ENCODE measurements around the gene POLR3F. TPM values are rescaled to one million over a fixed set of nuclear protein-coding genes. Genes with fewer than 3 reads are reported as not detected.

POLR3F gene
- 21.7 TPM for polyA plus RNA-seq (2013, experiment 1 of 4)
- 20.4 TPM for polyA plus RNA-seq (2013, experiment 2 of 4)
- 16.2 TPM for polyA plus RNA-seq (2013, experiment 3 of 4)
- polyA plus RNA-seq (2013, experiment 4 of 4) = 16.8 TPM

DNA sequence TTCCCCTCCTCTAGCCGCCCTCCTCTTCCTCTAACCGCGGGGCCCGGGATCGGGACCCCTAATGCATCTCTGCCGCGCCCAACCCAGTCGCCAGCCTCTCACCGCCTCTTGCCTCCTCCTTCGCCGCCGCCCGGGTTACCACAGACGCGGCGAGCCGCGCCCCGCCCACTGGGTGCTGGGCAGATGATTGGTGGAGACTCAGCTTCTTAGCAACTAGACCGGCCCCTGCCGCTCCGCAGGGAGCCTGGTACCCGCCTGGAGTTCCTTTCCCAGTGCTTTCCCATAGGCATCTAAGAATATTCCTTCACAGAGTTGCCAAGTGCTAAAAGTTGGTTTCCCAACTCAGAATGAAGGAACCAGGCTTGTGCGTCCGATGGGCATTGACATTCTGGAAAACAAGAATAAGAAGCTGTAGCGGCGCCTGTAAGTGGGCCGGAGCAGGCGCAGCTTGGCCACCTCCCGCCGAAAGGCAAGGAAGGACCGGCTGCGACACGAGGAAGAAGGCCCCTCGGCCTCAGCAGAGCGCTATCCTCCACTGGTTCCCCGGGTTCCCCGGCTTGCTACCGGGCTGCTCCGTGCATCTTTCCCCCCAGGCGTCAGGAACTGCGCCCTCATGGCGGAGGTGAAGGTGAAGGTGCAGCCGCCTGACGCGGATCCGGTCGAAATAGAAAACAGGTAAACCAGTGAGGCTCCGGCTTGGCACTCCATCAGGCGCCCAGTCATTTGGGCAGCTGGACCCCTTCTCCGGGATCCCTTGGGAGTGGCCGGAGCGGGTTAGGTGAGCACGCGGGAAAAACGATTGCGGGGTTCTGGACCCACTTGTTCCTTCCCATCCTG lies at the start of gene POLR3F, which contains the start of gene DZANK1:
POLR3F (plus strand) TSS at position 497 of the 837 bp plus-strand sequence; CDS start at position 614, 117 bp downstream.
DZANK1 (minus strand) TSS at position 137 of the 837 bp plus-strand sequence. CDS start 1,672 bp downstream, outside the sequence.
- H3K4me3 ChIP-seq (ENCODE audit: insufficient read depth, low read depth, low read length) = peak within 1 kb of the TSS; percentile 100
- no peaks in the 10 kb centered on the region for H3K9me3 ChIP-seq (ENCODE audit: control insufficient read depth, low read length)
- no peaks in the 10 kb centered on the region for H3K27me3 ChIP-seq (ENCODE audit: control insufficient read depth, insufficient read depth, low read length, poor library complexity, severe bottlenecking)
- H3K4me1 ChIP-seq (ENCODE audit: control insufficient read depth, insufficient read depth, low read length) = peaks cover 4% of the 10 kb centered on the region
- H3K36me3 ChIP-seq (ENCODE audit: control insufficient read depth, insufficient read depth, low read length) = peaks cover 4% of the 10 kb centered on the region
- WGBS, 2 experiments = 0% methylated on average over 57 of the region's 57 CpGs
- H3K27ac ChIP-seq (ENCODE audit: insufficient read depth, low read depth, low read length, poor library complexity, severe bottlenecking) = peak within 1 kb of the TSS; percentile 100

DNA sequence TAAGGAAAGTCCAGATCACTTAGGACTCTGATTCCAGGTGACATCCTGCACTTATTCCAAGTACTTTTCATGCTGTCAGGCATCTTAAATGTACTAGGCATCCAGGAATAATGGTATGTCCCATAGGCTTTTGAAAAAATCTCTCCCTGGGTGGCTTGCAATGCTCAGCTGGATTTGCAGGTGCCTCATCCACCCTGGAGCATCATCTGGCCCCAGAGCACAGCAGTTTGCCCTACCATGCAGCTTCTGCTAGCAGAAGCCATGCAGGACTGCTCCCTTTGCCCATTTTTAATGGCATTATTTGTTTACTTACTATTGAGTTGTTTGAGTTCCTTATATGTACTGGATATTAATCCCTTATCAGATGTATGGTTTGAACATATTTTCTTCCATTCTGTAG lies 45.6 kb upstream of the POLR3F start:
- H3K9me3 ChIP-seq (ENCODE audit: control insufficient read depth, low read length) = no peaks in the 10 kb centered on the region
- no peaks in the 10 kb centered on the region for H3K4me1 ChIP-seq (ENCODE audit: control insufficient read depth, insufficient read depth, low read length)
- no peak overlapping the region for H3K27ac ChIP-seq (ENCODE audit: insufficient read depth, low read depth, low read length, poor library complexity, severe bottlenecking)
- no peaks in the 10 kb centered on the region for H3K36me3 ChIP-seq (ENCODE audit: control insufficient read depth, insufficient read depth, low read length)
- H3K27me3 ChIP-seq (ENCODE audit: control insufficient read depth, insufficient read depth, low read length, poor library complexity, severe bottlenecking) = no peaks in the 10 kb centered on the region
- no peak overlapping the region for H3K4me3 ChIP-seq (ENCODE audit: insufficient read depth, low read depth, low read length)

GRCh38 chr20:18427214-18427613 lies 40.0 kb upstream of the POLR3F start:
- H3K27ac ChIP-seq (ENCODE audit: insufficient read depth, low read depth, low read length, poor library complexity, severe bottlenecking) = no peak overlapping the region
- no peaks in the 10 kb centered on the region for H3K9me3 ChIP-seq (ENCODE audit: control insufficient read depth, low read length)
- no peaks in the 10 kb centered on the region for H3K36me3 ChIP-seq (ENCODE audit: control insufficient read depth, insufficient read depth, low read length)
- WGBS, 2 experiments = 94 to 98% methylated on average over 2 of the region's 2 CpGs
- H3K27me3 ChIP-seq (ENCODE audit: control insufficient read depth, insufficient read depth, low read length, poor library complexity, severe bottlenecking) = no peaks in the 10 kb centered on the region
- H3K4me3 ChIP-seq (ENCODE audit: insufficient read depth, low read depth, low read length) = no peak overlapping the region
- no peaks in the 10 kb centered on the region for H3K4me1 ChIP-seq (ENCODE audit: control insufficient read depth, insufficient read depth, low read length)

GRCh38 chr20:18428490-18429173 lies 38.6 kb upstream of the POLR3F start:
- no peak overlapping the region for H3K4me3 ChIP-seq (ENCODE audit: insufficient read depth, low read depth, low read length)
- H3K36me3 ChIP-seq (ENCODE audit: control insufficient read depth, insufficient read depth, low read length) = no peaks in the 10 kb centered on the region
- H3K27ac ChIP-seq (ENCODE audit: insufficient read depth, low read depth, low read length, poor library complexity, severe bottlenecking) = no peak overlapping the region
- WGBS, 2 experiments = 94 to 95% methylated on average over 3 of the region's 3 CpGs
- no peaks in the 10 kb centered on the region for H3K27me3 ChIP-seq (ENCODE audit: control insufficient read depth, insufficient read depth, low read length, poor library complexity, severe bottlenecking)
- H3K4me1 ChIP-seq (ENCODE audit: control insufficient read depth, insufficient read depth, low read length) = no peaks in the 10 kb centered on the region
- H3K9me3 ChIP-seq (ENCODE audit: control insufficient read depth, low read length) = no peaks in the 10 kb centered on the region

DNA sequence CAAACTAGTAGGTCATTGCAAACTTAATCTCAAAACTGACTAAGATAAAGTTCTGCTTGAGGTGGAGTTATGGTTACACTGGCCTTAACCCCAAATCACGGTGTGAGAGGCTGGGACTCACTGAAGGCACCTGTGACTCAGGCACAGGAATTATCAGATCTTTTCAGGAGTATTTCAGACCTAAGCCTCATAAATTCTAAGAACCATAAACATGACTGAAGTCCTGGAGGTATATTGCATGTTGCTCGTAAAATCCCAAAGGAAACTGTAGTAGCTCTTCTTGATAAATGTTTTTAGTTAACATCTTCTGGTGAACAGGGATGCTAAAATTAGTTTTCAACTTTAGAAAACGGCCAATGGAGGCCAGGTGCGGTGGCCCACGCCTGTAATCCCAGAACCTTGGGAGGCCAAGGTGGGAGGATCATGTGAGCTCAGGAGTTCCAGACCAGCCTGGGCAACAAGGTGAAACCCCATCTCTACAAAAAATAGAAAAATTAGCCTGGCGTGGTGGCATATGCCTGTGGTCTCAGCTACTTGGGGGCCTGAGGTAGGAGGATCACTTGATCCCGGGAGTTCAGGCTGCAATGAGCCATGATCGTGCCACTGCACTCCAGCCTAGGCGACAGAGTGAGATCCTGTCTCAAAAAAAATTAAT lies 36.9 kb upstream of the POLR3F start:
- H3K27ac ChIP-seq (ENCODE audit: insufficient read depth, low read depth, low read length, poor library complexity, severe bottlenecking) = no peak overlapping the region
- no peaks in the 10 kb centered on the region for H3K27me3 ChIP-seq (ENCODE audit: control insufficient read depth, insufficient read depth, low read length, poor library complexity, severe bottlenecking)
- H3K4me3 ChIP-seq (ENCODE audit: insufficient read depth, low read depth, low read length) = no peak overlapping the region
- H3K4me1 ChIP-seq (ENCODE audit: control insufficient read depth, insufficient read depth, low read length) = no peaks in the 10 kb centered on the region
- H3K9me3 ChIP-seq (ENCODE audit: control insufficient read depth, low read length) = no peaks in the 10 kb centered on the region
- no peaks in the 10 kb centered on the region for H3K36me3 ChIP-seq (ENCODE audit: control insufficient read depth, insufficient read depth, low read length)
- 91 to 95% methylated on average over 8 to 9 of the region's 9 CpGs for WGBS, 2 experiments

DNA sequence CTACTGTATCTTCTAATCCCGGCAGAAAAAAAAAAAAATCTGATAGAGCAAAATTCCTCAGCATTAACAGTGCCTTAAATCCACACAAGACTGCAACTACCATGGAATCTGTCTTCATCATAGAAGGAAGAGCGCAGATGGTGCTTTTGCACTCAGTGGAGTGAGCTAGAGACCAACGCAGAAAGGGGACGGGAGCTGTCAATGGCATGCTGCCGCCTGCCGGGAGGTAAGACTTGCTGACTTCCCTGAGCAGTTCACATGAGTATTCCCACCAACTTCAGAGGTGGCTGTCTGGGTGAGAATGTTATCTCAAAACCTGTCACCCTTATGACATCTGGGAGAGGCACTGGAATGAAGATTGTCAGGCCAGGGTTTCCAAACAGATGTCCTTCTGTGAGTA lies 36.0 kb upstream of the POLR3F start:
- no peaks in the 10 kb centered on the region for H3K27me3 ChIP-seq (ENCODE audit: control insufficient read depth, insufficient read depth, low read length, poor library complexity, severe bottlenecking)
- H3K9me3 ChIP-seq (ENCODE audit: control insufficient read depth, low read length) = no peaks in the 10 kb centered on the region
- no peaks in the 10 kb centered on the region for H3K36me3 ChIP-seq (ENCODE audit: control insufficient read depth, insufficient read depth, low read length)
- no peaks in the 10 kb centered on the region for H3K4me1 ChIP-seq (ENCODE audit: control insufficient read depth, insufficient read depth, low read length)
- 86 to 90% methylated on average over 6 of the region's 6 CpGs for WGBS, 2 experiments
- H3K4me3 ChIP-seq (ENCODE audit: insufficient read depth, low read depth, low read length) = no peak overlapping the region
- no peak overlapping the region for H3K27ac ChIP-seq (ENCODE audit: insufficient read depth, low read depth, low read length, poor library complexity, severe bottlenecking)

GRCh38 chr20:18436847-18437246 lies 30.3 kb upstream of the POLR3F start:
- WGBS, 2 experiments = 94 to 95% methylated on average over 1 of the region's 2 CpGs
- Histone ChIP-seq H3K4me3 (ENCODE audit: insufficient read depth, low read depth, low read length) (no peak overlapping the region), H3K36me3 (ENCODE audit: control insufficient read depth, insufficient read depth, low read length) (no peaks in the 10 kb centered on the region), H3K27ac (ENCODE audit: insufficient read depth, low read depth, low read length, poor library complexity, severe bottlenecking) (no peak overlapping the region), H3K27me3 (ENCODE audit: control insufficient read depth, insufficient read depth, low read length, poor library complexity, severe bottlenecking) (no peaks in the 10 kb centered on the region), H3K4me1 (ENCODE audit: control insufficient read depth, insufficient read depth, low read length) (no peaks in the 10 kb centered on the region), H3K9me3 (ENCODE audit: control insufficient read depth, low read length) (no peaks in the 10 kb centered on the region)

DNA sequence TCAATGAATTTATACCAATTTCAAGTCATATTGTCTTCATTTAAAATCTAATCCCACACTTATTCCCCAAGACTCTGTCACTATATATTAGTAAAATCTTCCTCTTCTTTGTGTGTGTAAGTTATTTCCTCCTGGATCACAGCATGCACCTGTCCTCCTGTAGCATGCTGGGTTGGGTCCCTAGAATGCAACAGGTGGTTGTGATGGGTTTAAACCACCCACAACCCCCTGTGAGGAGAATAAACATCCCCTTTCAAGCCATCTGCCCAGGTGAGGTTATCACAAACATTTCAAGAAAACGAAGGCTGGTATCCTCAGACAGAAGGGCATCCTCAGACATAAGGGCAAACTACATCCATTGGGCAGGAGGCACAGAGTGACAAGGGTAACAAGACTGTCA lies 26.8 kb upstream of the POLR3F start:
- no peaks in the 10 kb centered on the region for H3K27me3 ChIP-seq (ENCODE audit: control insufficient read depth, insufficient read depth, low read length, poor library complexity, severe bottlenecking)
- no peaks in the 10 kb centered on the region for H3K36me3 ChIP-seq (ENCODE audit: control insufficient read depth, insufficient read depth, low read length)
- WGBS, 2 experiments = 0% methylated on average over 1 of the region's 1 CpG
- H3K4me1 ChIP-seq (ENCODE audit: control insufficient read depth, insufficient read depth, low read length) = no peaks in the 10 kb centered on the region
- no peak overlapping the region for H3K27ac ChIP-seq (ENCODE audit: insufficient read depth, low read depth, low read length, poor library complexity, severe bottlenecking)
- H3K4me3 ChIP-seq (ENCODE audit: insufficient read depth, low read depth, low read length) = no peak overlapping the region
- H3K9me3 ChIP-seq (ENCODE audit: control insufficient read depth, low read length) = no peaks in the 10 kb centered on the region

- Histone ChIP-seq H3K27ac (ENCODE audit: insufficient read depth, low read depth, low read length, poor library complexity, severe bottlenecking) (no peak overlapping the region), H3K4me3 (ENCODE audit: insufficient read depth, low read depth, low read length) (no peak overlapping the region), H3K9me3 (ENCODE audit: control insufficient read depth, low read length) (no peaks in the 10 kb centered on the region), H3K4me1 (ENCODE audit: control insufficient read depth, insufficient read depth, low read length) (no peaks in the 10 kb centered on the region), H3K36me3 (ENCODE audit: control insufficient read depth, insufficient read depth, low read length) (no peaks in the 10 kb centered on the region), H3K27me3 (ENCODE audit: control insufficient read depth, insufficient read depth, low read length, poor library complexity, severe bottlenecking) (no peaks in the 10 kb centered on the region)
- 94 to 98% methylated on average over 4 of the region's 4 CpGs for WGBS, 2 experiments
These were observed 23.3 kb upstream of the POLR3F start for GRCh38 chr20:18443886-18444285.

DNA sequence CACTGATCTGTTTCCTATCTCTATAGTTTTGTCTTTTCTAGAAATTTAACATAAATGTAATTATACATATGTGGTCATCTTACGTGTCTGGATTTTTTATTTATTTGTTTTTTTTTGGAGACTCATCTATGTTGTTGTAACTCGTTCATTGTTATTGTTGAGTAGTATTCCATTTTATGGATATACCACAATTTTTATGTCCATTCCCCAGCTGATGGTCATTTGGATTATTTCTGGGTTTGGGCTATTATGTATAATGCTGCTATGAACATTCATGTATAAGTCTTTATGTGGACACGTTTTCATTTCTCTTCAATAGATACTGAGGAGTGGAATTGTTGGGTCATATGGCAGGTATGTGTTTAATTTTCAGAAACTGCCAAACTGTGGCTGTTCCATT lies 10.6 kb upstream of the POLR3F start:
- Histone ChIP-seq H3K36me3 (ENCODE audit: control insufficient read depth, insufficient read depth, low read length) (no peaks in the 10 kb centered on the region), H3K27ac (ENCODE audit: insufficient read depth, low read depth, low read length, poor library complexity, severe bottlenecking) (no peak overlapping the region), H3K4me1 (ENCODE audit: control insufficient read depth, insufficient read depth, low read length) (no peaks in the 10 kb centered on the region), H3K27me3 (ENCODE audit: control insufficient read depth, insufficient read depth, low read length, poor library complexity, severe bottlenecking) (no peaks in the 10 kb centered on the region), H3K9me3 (ENCODE audit: control insufficient read depth, low read length) (no peaks in the 10 kb centered on the region), H3K4me3 (ENCODE audit: insufficient read depth, low read depth, low read length) (no peak overlapping the region)
- 90 to 92% methylated on average over 2 of the region's 3 CpGs for WGBS, 2 experiments
